KMS-11 (cell line): ENCODE measurements around the gene GRM7.

Source experiments
- H2AFZ ChIP-seq: fragments of 200-600 bp; sonication (generic); 2 replicates; pipeline ENCODE4 v1.6.1; 2016; ENCODE audit warnings: antibody characterized with exemption, mixed run types, low read depth
- H3K27ac ChIP-seq: fragments of 200-600 bp; sonication (generic); 2 replicates; pipeline ENCODE4 v1.6.1; 2016; ENCODE audit warnings: mild to moderate bottlenecking, mixed run types
- H3K27me3 ChIP-seq: fragments of 200-600 bp; sonication (generic); 2 replicates; pipeline ENCODE4 v1.6.1; 2017; ENCODE audit warnings: mild to moderate bottlenecking, low read depth, mixed run types, moderate library complexity; ENCODE audit not compliant: insufficient read depth
- H3K36me3 ChIP-seq: fragments of 200-600 bp; sonication (generic); 2 replicates; pipeline ENCODE4 v1.6.1; 2017; ENCODE audit warnings: mild to moderate bottlenecking, mixed run types; ENCODE audit not compliant: insufficient read depth
- H3K4me1 ChIP-seq: fragments of 200-600 bp; sonication (generic); 2 replicates; pipeline ENCODE4 v1.6.1; 2016; ENCODE audit warnings: mild to moderate bottlenecking, low read depth, mixed run types; ENCODE audit not compliant: poor library complexity, severe bottlenecking
- H3K4me2 ChIP-seq: fragments of 200-600 bp; sonication (generic); 2 replicates; pipeline ENCODE4 v1.7.0; 2016; ENCODE audit warnings: mild to moderate bottlenecking, mixed run types
- H3K4me3 ChIP-seq: fragments of 200-600 bp; sonication (generic); IDR thresholded peaks from 2 replicates; pipeline ENCODE4 v1.6.1; 2017; ENCODE audit warnings: low read depth, low read length, mixed read lengths; ENCODE audit not compliant: insufficient read depth
- H3K79me2 ChIP-seq: fragments of 200-600 bp; sonication (generic); 2 replicates; pipeline ENCODE4 v1.6.1; 2016; ENCODE audit warnings: low read depth, mixed run types; ENCODE audit not compliant: insufficient read depth
- H3K9ac ChIP-seq: fragments of 200-600 bp; sonication (generic); 2 replicates; pipeline ENCODE4 v1.6.1; 2016; ENCODE audit warnings: mild to moderate bottlenecking, mixed run types
- H4K20me1 ChIP-seq: fragments of 200-600 bp; sonication (generic); 2 replicates; pipeline ENCODE4 v1.6.1; 2016; ENCODE audit warnings: mild to moderate bottlenecking, mixed run types; ENCODE audit not compliant: insufficient read depth
- TF ChIP-seq, protein P1 (sequence below): fragments of 200-600 bp; sonication (generic); conservative IDR thresholded peaks from 2 replicates; pipeline ENCODE4 v1.6.1; 2017; ENCODE audit warnings: low read depth, mild to moderate bottlenecking, antibody characterized with exemption, low read length, moderate library complexity, mixed read lengths

The GRM7 gene

DNA sequence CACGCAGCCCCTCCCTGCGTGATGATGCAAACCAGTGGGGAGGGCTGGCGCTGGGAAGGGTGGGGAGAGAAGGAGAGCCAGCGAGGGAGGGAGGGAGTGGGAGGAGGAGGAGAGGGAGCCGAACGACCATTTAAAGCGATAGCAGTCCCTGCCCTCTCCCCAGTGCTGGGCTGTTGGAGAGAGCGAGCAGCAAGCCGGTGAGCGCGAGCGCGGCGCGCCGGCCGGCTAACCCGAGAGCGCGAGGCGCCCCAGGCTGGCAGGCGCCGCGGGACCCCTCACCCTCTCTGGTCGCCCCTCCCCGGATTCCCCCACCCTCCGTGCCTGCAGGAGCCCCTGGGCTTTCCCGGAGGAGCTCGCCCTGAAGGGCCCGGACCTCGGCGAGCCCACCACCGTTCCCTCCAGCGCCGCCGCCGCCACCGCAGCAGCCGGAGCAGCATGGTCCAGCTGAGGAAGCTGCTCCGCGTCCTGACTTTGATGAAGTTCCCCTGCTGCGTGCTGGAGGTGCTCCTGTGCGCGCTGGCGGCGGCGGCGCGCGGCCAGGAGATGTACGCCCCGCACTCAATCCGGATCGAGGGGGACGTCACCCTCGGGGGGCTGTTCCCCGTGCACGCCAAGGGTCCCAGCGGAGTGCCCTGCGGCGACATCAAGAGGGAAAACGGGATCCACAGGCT, at the start of gene GRM7:
GRM7 (plus strand) TSS at position 162 of the 671 bp plus-strand sequence.
- Histone ChIP-seq H2AFZ (no peak within 1 kb of the TSS), H3K4me2 (no peak within 1 kb of the TSS), H3K79me2 (no peaks in the 10 kb centered on the region), H3K9ac (no peak within 1 kb of the TSS), H3K36me3 (no peaks in the 10 kb centered on the region), H3K27ac (no peak within 1 kb of the TSS), H3K27me3 (no peaks in the 10 kb centered on the region), H3K4me3 (no peak within 1 kb of the TSS), H3K4me1 (no peaks in the 10 kb centered on the region), H4K20me1 (no peaks in the 10 kb centered on the region)
- TF ChIP-seq, protein P1, sequence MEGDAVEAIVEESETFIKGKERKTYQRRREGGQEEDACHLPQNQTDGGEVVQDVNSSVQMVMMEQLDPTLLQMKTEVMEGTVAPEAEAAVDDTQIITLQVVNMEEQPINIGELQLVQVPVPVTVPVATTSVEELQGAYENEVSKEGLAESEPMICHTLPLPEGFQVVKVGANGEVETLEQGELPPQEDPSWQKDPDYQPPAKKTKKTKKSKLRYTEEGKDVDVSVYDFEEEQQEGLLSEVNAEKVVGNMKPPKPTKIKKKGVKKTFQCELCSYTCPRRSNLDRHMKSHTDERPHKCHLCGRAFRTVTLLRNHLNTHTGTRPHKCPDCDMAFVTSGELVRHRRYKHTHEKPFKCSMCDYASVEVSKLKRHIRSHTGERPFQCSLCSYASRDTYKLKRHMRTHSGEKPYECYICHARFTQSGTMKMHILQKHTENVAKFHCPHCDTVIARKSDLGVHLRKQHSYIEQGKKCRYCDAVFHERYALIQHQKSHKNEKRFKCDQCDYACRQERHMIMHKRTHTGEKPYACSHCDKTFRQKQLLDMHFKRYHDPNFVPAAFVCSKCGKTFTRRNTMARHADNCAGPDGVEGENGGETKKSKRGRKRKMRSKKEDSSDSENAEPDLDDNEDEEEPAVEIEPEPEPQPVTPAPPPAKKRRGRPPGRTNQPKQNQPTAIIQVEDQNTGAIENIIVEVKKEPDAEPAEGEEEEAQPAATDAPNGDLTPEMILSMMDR = no peak

DNA sequence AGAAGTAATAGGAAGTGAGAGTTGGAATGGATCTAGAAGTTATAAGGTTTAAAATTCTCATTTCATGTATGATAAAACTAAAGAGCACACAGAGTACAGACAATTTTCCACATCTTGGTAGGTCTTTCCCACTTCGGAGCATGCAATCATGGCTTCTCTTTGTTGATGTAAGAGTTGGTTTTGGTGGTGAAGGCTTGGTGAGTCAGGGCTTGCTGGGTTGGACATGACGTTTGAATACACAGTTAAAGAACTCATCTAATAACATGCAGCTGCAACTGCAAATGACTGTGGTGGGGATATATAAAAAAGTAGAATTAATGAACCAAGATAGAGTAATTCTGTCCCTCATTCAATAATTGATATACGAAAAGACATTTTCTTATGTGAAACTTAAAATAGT, 39.5 kb upstream of the GRM7 start:
- H4K20me1 ChIP-seq = no peaks in the 10 kb centered on the region
- no peak overlapping the region for H2AFZ ChIP-seq
- no peak overlapping the region for H3K4me3 ChIP-seq
- H3K27ac ChIP-seq = no peak overlapping the region
- H3K9ac ChIP-seq = no peak overlapping the region
- H3K4me1 ChIP-seq = no peaks in the 10 kb centered on the region
- no peaks in the 10 kb centered on the region for H3K79me2 ChIP-seq
- no peaks in the 10 kb centered on the region for H3K27me3 ChIP-seq
- TF ChIP-seq, protein P1 = no peak
- no peaks in the 10 kb centered on the region for H3K36me3 ChIP-seq
- no peak overlapping the region for H3K4me2 ChIP-seq

DNA sequence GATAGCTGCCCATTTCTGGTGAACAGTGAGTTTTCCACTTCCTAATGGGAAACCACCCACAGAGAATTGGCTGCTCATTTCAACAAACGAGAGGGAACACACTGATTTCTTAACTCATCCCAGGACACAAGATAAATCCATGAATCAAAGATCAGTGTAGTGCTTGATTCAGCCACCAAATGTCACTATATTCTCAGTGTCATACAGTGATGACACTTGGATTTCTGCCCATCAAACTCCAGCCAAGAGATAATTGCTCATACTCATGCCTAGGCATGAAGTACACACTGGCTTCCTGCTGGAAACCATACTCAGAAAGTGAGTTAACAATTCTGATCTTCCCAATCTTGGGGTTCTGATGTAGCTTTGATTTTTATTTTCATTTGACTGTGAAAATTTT, 35.4 kb upstream of the GRM7 start:
- Histone ChIP-seq H3K36me3 (no peaks in the 10 kb centered on the region), H2AFZ (no peak overlapping the region), H4K20me1 (no peaks in the 10 kb centered on the region), H3K4me2 (no peak overlapping the region), H3K79me2 (no peaks in the 10 kb centered on the region), H3K27me3 (no peaks in the 10 kb centered on the region), H3K27ac (no peak overlapping the region), H3K9ac (no peak overlapping the region), H3K4me1 (no peaks in the 10 kb centered on the region), H3K4me3 (no peak overlapping the region)
- TF ChIP-seq, protein P1 = no peak

DNA sequence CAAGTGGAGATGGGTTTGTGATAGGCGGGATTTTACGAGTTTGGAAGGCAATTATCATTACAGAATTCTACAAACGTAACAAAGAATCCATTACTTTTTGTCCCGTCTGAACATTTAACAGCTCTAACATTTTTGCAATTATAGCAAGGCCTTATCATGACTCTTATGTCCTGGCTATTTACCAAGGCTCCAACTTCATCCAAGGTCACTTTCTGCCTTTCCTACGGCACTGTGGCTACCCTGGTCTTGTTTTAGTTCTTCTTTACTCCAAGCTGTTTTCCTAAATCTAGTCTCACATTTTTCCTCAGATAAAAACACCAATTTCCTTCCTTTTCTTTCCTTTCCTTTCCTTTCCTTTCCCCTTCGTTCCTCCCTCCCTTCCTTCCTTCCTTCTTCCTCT, 33.5 kb upstream of the GRM7 start:
- no peak overlapping the region for H3K4me2 ChIP-seq
- no peak overlapping the region for H3K9ac ChIP-seq
- no peaks in the 10 kb centered on the region for H3K4me1 ChIP-seq
- H2AFZ ChIP-seq = no peak overlapping the region
- no peaks in the 10 kb centered on the region for H3K27me3 ChIP-seq
- H3K27ac ChIP-seq = no peak overlapping the region
- H3K79me2 ChIP-seq = no peaks in the 10 kb centered on the region
- no peaks in the 10 kb centered on the region for H4K20me1 ChIP-seq
- TF ChIP-seq, protein P1 = no peak
- H3K4me3 ChIP-seq = no peak overlapping the region
- no peaks in the 10 kb centered on the region for H3K36me3 ChIP-seq
